GM12878 (cell line): ENCODE data around the gene AIF1. TPM values are rescaled to one million over a fixed set of nuclear protein-coding genes. Genes with fewer than 3 reads are reported as not detected.

Experiments
- ATF7 ChIP-seq: fragments of 450-650 bp; IDR thresholded peaks from 2 replicates; pipeline ENCODE4 v1.6.1; 2016; ENCODE audit warnings: low read depth, mild to moderate bottlenecking
- CBFB ChIP-seq: IDR thresholded peaks from 2 replicates; pipeline ENCODE4 v1.6.1; 2016; ENCODE audit warnings: antibody characterized with exemption, low read depth
- ETV6 ChIP-seq, 2 experiments: fragments of 450-650 bp in 1 of 2; IDR thresholded peaks in 1 of 2; conservative IDR thresholded peaks in 1 of 2; 2 replicates each; pipeline ENCODE4 v1.6.1; 2014; ENCODE audit warnings: antibody characterized with exemption in 1 of 2, borderline replicate concordance in 1 of 2, low read depth in 1 of 2, mild to moderate bottlenecking in 1 of 2, moderate library complexity in 1 of 2
- EZH2 ChIP-seq: IDR thresholded peaks from 2 replicates; pipeline ENCODE4 v1.6.1; 2012; ENCODE audit warnings: low read depth, mild to moderate bottlenecking, control low read depth, inconsistent platforms, low read length, borderline replicate concordance; ENCODE audit not compliant: control insufficient read depth
- GATAD2B ChIP-seq: fragments of 450-650 bp; conservative IDR thresholded peaks from 2 replicates; pipeline ENCODE4 v1.6.1; 2017; ENCODE audit warnings: low read depth, mild to moderate bottlenecking, moderate library complexity
- IKZF1 ChIP-seq: fragments of 450-650 bp; conservative IDR thresholded peaks from 2 replicates; pipeline ENCODE4 v1.6.1; 2017; ENCODE audit warnings: antibody characterized with exemption, mild to moderate bottlenecking
- MAX ChIP-seq: IDR thresholded peaks from 2 replicates; pipeline ENCODE4 v1.6.1; 2012; ENCODE audit warnings: low read depth, low read length, improper control_type of control experiment
- MLLT1 ChIP-seq: fragments of 450-650 bp; IDR thresholded peaks from 2 replicates; pipeline ENCODE4 v1.6.1; 2016; ENCODE audit warnings: mild to moderate bottlenecking
- MTA2 ChIP-seq: fragments of 450-650 bp; IDR thresholded peaks from 2 replicates; pipeline ENCODE4 v1.6.1; 2016; ENCODE audit warnings: low read depth, mild to moderate bottlenecking, moderate library complexity
- MXI1 ChIP-seq: fragments of 150-350 bp; IDR thresholded peaks from 2 replicates; pipeline ENCODE4 v1.6.1; 2011; ENCODE audit warnings: low read depth, mild to moderate bottlenecking, inconsistent platforms, low read length, improper control_type of control experiment
- MYC ChIP-seq: IDR thresholded peaks from 2 replicates; pipeline ENCODE4 v1.6.1; 2011; ENCODE audit warnings: mild to moderate bottlenecking, low read length, moderate library complexity, inconsistent platforms; ENCODE audit not compliant: insufficient read depth, insufficient replicate concordance, insufficient read length, severe bottlenecking
- NFXL1 ChIP-seq: fragments of 450-650 bp; IDR thresholded peaks from 2 replicates; pipeline ENCODE4 v1.6.1; 2017; ENCODE audit warnings: antibody characterized with exemption, mild to moderate bottlenecking, borderline replicate concordance
- PBX3 ChIP-seq: IDR thresholded peaks from 2 replicates; pipeline ENCODE4 v1.6.1; 2011; ENCODE audit warnings: mild to moderate bottlenecking, low read depth, low read length, moderate library complexity; ENCODE audit not compliant: insufficient replicate concordance
- POLR2AphosphoS5 ChIP-seq: IDR thresholded peaks from 2 replicates; pipeline ENCODE4 v1.6.1; 2011; ENCODE audit warnings: mild to moderate bottlenecking, low read length, inconsistent platforms
- SMAD5 ChIP-seq: IDR thresholded peaks from 2 replicates; pipeline ENCODE4 v1.6.1; 2016; ENCODE audit warnings: antibody characterized with exemption, low read depth
- STAT3 ChIP-seq: IDR thresholded peaks from 2 replicates; pipeline ENCODE4 v1.6.1; 2011; ENCODE audit warnings: low read depth, low read length, improper control_type of control experiment
- TBL1XR1 ChIP-seq: IDR thresholded peaks from 2 replicates; pipeline ENCODE4 v1.6.1; 2012; ENCODE audit warnings: low read depth, low read length, improper control_type of control experiment
- TCF12 ChIP-seq: IDR thresholded peaks from 2 replicates; pipeline ENCODE4 v1.6.1; 2011; ENCODE audit warnings: low read depth, mild to moderate bottlenecking, low read length
- ZBED1 ChIP-seq: IDR thresholded peaks from 2 replicates; pipeline ENCODE4 v1.6.1; 2016; ENCODE audit warnings: borderline replicate concordance
- ZNF207 ChIP-seq: fragments of 450-650 bp; IDR thresholded peaks from 2 replicates; pipeline ENCODE4 v1.6.1; 2014; ENCODE audit warnings: antibody characterized with exemption, mild to moderate bottlenecking, borderline replicate concordance
- ZNF687 ChIP-seq: fragments of 450-650 bp; IDR thresholded peaks from 2 replicates; pipeline ENCODE4 v1.6.1; 2017; ENCODE audit warnings: mild to moderate bottlenecking, moderate library complexity
- polyA plus RNA-seq, 11 experiments: library from polyadenylated mRNA; depleted of rRNA in 4 of 11; unstranded in 6 of 11; stranded (reverse) in 5 of 11; fragments of >200 nt; fragmentation: Nextera tagmentation in 4 of 11; fragmentation: Illumina TruSeq in 1 of 11; extraction: Ambion mirVana in 4 of 11; extraction: Trizol in 1 of 11; gene quantifications; 1 replicate in 1 of 11; 2 replicates in 10 of 11; pipeline versions ENCODE4 v1.2.1 to v1.2.3, GENCODE V29; 2011 to 2016; ENCODE audit warnings: inconsistent platforms in 2 of 11, missing spikeins in 2 of 11, low read depth in 1 of 11
- total RNA-seq, 4 experiments: library from RNA; depleted of rRNA in 3 of 4; stranded (reverse); fragments of >200 nt in 3 of 4; fragmentation: Illumina TruSeq in 1 of 4; extraction: Trizol in 1 of 4; gene quantifications; 2 replicates each; pipeline versions ENCODE4 v1.2.1 to v1.2.3, GENCODE V29; 2013 to 2021

Gene AIF1
- total and polyA plus RNA-seq, 10 of the 15 experiments (the other 5 are each of a cell fraction or from before 2014, with no cell fraction given): 1.9 to 256 (median 134) TPM

GRCh38 chr6:31572041-31572911 is 42.8 kb upstream of the AIF1 start, which contains the start of gene LTA (continued):
- peak; percentile 85 for TF ChIP-seq TCF12
- TF ChIP-seq PBX3: peak; percentile 63
- TF ChIP-seq ZNF207: peak; percentile 78; the same call in 1 of the 2 replicates
- peak; percentile 67; the same call in 1 of the 2 replicates for TF ChIP-seq GATAD2B
- TF ChIP-seq MLLT1: peak; percentile 90
- peak; percentile 64; the same call in 1 of the 2 replicates for TF ChIP-seq MXI1
- 0 out of 2 replicates have a peak, but pooled peaks have one; percentile 40 for TF ChIP-seq ZBED1
- TF ChIP-seq ZNF687: peak; percentile 97
- TF ChIP-seq POLR2AphosphoS5: peak; percentile 82
- TF ChIP-seq CBFB: peak; percentile 71
- TF ChIP-seq MAX: 0 out of 2 replicates have a peak, but pooled peaks have one; percentile 56
- no peak for TF ChIP-seq STAT3
- TF ChIP-seq EZH2: no peak
- TF ChIP-seq ATF7: peak; percentile 63
- TF ChIP-seq MYC: peak; percentile 32
- TF ChIP-seq SMAD5: peak; percentile 37; the same call in 1 of the 2 replicates
- TF ChIP-seq IKZF1: peak; percentile 77
- peak in 1 of 2 experiments; percentile 41; a peak in 1 of 4 replicates for TF ChIP-seq ETV6 (conservative IDR thresholded peaks at IDR 0.05 in 1 of 2, IDR thresholded peaks at IDR 0.05 in 1 of 2; ENCODE audit: borderline replicate concordance in 1 of 2, low read depth in 1 of 2)
- peak; percentile 18; the same call in 1 of the 2 replicates for TF ChIP-seq MTA2
- TF ChIP-seq TBL1XR1: peak; percentile 74; the same call in 1 of the 2 replicates
- TF ChIP-seq NFXL1: no peak
